ENCODE results near the gene SUSD3.
"Not testable (repeated sequence)": the region's sequence is repeated elsewhere in the genome, so short reads cannot be mapped to it uniquely, and the experiment has no call there.

SUSD3 gene

DNA sequence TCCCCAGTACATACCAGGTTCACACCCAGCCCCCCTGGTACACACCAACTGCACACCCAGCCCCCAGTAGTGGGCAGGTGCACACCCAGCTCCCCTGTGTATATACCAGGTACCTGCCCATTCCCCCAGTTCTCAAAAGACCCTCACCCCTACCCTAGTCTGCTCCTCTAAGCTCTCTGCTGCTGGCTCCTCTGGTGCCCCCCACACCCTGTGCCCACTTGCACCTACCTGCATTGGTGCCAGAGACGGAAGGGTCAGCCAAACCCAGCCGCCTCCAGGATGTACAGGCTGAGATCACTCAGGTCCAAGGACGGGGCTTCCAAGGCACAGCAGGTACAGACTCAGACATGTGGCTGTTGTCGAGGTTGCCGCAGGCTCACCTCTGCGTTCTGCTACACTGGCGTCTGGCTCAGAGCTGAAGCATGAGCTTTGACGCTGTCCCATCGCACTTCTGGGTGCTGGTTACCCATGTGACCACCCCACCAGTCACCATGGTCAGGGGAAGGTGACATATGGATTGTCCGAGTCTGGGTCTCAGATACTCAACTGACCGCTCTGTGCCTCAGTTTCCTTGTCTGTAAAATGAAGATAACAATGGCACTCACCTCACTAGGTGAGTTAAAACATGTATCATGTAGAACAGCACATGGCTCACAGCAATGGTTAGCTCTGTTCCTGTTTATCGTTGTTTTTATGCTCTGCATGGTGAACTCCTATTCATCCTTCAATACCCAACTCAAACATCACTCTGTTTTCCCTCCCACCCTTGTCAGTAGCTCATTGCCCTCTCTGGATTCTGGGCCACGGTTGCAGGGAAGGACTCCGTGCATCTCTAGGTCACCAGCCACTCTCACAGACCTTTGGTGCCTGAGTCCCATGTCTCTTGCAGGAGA is 45.3 kb upstream of the SUSD3 start:
- Mint-ChIP-seq H3K27me3 (ENCODE audit: low read depth) (peaks cover 8% of the 10 kb centered on the region), H3K4me3 (no peak overlapping the region), H3K36me3 (ENCODE audit: low read depth) (no peaks in the 10 kb centered on the region), H3K27ac (peak overlapping the region in 1 of 3 experiments; percentile 41), H3K4me1 (no peaks in the 10 kb centered on the region), H3K9me3 (no peaks in the 10 kb centered on the region)
- no peak for TF ChIP-seq CTCF (IDR thresholded peaks at IDR 0.05; ENCODE audit: unreplicated experiment in 3 of 3)

- Mint-ChIP-seq H3K36me3 (ENCODE audit: low read depth) (no peaks in the 10 kb centered on the region), H3K4me1 (no peaks in the 10 kb centered on the region), H3K9me3 (no peaks in the 10 kb centered on the region), H3K4me3 (no peak overlapping the region), H3K27me3 (ENCODE audit: low read depth) (peaks cover 8% of the 10 kb centered on the region), H3K27ac (peak overlapping the region in 1 of 3 experiments; percentile 41)
- no peak for TF ChIP-seq CTCF (IDR thresholded peaks at IDR 0.05; ENCODE audit: unreplicated experiment in 3 of 3)
Observed at GRCh38 chr9:93013856-93014582, 44.5 kb upstream of the SUSD3 start.

- not testable (repeated sequence) for H3K4me1 Mint-ChIP-seq; H3K36me3 Mint-ChIP-seq (ENCODE audit: low read depth); H3K9me3 Mint-ChIP-seq; H3K27ac Mint-ChIP-seq; H3K4me3 Mint-ChIP-seq; H3K27me3 Mint-ChIP-seq (ENCODE audit: low read depth)
Observed at GRCh38 chr9:93015190-93015589, 43.3 kb upstream of the SUSD3 start.

- Mint-ChIP-seq H3K4me3 (no peak overlapping the region), H3K36me3 (ENCODE audit: low read depth) (no peaks in the 10 kb centered on the region), H3K27ac (no peak overlapping the region), H3K4me1 (peaks cover 3% of the 10 kb centered on the region), H3K27me3 (ENCODE audit: low read depth) (peaks cover 8% of the 10 kb centered on the region), H3K9me3 (no peaks in the 10 kb centered on the region)
- TF ChIP-seq CTCF (IDR thresholded peaks at IDR 0.05; ENCODE audit: unreplicated experiment in 3 of 3) = no peak
Observed at GRCh38 chr9:93017621-93018020, 40.9 kb upstream of the SUSD3 start.

GRCh38 chr9:93020151-93020550 is 38.4 kb upstream of the SUSD3 start:
- no peak overlapping the region for H3K27ac Mint-ChIP-seq
- peaks cover 3% of the 10 kb centered on the region for H3K4me1 Mint-ChIP-seq
- no peaks in the 10 kb centered on the region for H3K36me3 Mint-ChIP-seq (ENCODE audit: low read depth)
- H3K27me3 Mint-ChIP-seq (ENCODE audit: low read depth) = peaks cover 3% of the 10 kb centered on the region
- no peak overlapping the region for H3K4me3 Mint-ChIP-seq
- H3K9me3 Mint-ChIP-seq = no peaks in the 10 kb centered on the region
- no peak for TF ChIP-seq CTCF (IDR thresholded peaks at IDR 0.05; ENCODE audit: unreplicated experiment in 3 of 3)

GRCh38 chr9:93020771-93021670 is 37.5 kb upstream of the SUSD3 start:
- peaks cover 3% of the 10 kb centered on the region for H3K4me1 Mint-ChIP-seq
- peaks cover 3% of the 10 kb centered on the region for H3K27me3 Mint-ChIP-seq (ENCODE audit: low read depth)
- H3K9me3 Mint-ChIP-seq = no peaks in the 10 kb centered on the region
- no peaks in the 10 kb centered on the region for H3K36me3 Mint-ChIP-seq (ENCODE audit: low read depth)
- no peak for TF ChIP-seq CTCF (IDR thresholded peaks at IDR 0.05; ENCODE audit: unreplicated experiment in 3 of 3)
- H3K27ac Mint-ChIP-seq = no peak overlapping the region
- H3K4me3 Mint-ChIP-seq = no peak overlapping the region
